ENCODE results near the gene RFXANK. TPM values are rescaled to one million over a fixed set of nuclear protein-coding genes. Genes with fewer than 3 reads are reported as not detected.

The RFXANK gene
- total RNA-seq, 2 donors from 2014 or later: 20.1 to 36.6 TPM

- peak; percentile 12 to 52 for TF ChIP-seq CTCF (IDR thresholded peaks at IDR 0.05)
- H3K27ac ChIP-seq: no peak overlapping the region
These were observed 6.0 kb upstream of the RFXANK start for GRCh38 chr19:19185853-19186740.

GRCh38 chr19:19186742-19187141, 5.3 kb upstream of the RFXANK start:
- H3K9me3 ChIP-seq: no peaks in the 10 kb centered on the region
- peaks cover 0 to 31% of the 10 kb centered on the region in 2 donors for H3K4me1 ChIP-seq
- H3K4me3 ChIP-seq: no peak overlapping the region
- no peak for DNase-seq (ENCODE audit: low spot score)
- no peak overlapping the region for H3K27ac ChIP-seq
- H3K27me3 ChIP-seq: no peaks in the 10 kb centered on the region
- no peak for TF ChIP-seq CTCF (IDR thresholded peaks at IDR 0.05)
- peaks cover 5% of the 10 kb centered on the region for H3K36me3 ChIP-seq

More at GRCh38 chr19:19185853-19186740, 6.0 kb upstream of the RFXANK start:
- Histone ChIP-seq H3K27me3 (no peaks in the 10 kb centered on the region), H3K9me3 (no peaks in the 10 kb centered on the region), H3K4me3 (no peak overlapping the region), H3K4me1 (peaks cover 0 to 27% of the 10 kb centered on the region in 2 donors), H3K36me3 (peaks cover 12% of the 10 kb centered on the region)
- no peak for DNase-seq (ENCODE audit: low spot score)

GRCh38 chr19:19191768-19192077, 335 bp upstream of the RFXANK start:
- Histone ChIP-seq H3K4me3 (peak overlapping the region; percentile 61 to 95), H3K4me1 (peaks cover 0 to 53% of the 10 kb centered on the region in 2 donors), H3K27me3 (no peaks in the 10 kb centered on the region), H3K36me3 (peaks cover 10% of the 10 kb centered on the region), H3K9me3 (no peaks in the 10 kb centered on the region), H3K27ac (peak overlapping the region; percentile 99 to 100)
- no peak for DNase-seq (ENCODE audit: low spot score)
- no peak for TF ChIP-seq CTCF (IDR thresholded peaks at IDR 0.05)

GRCh38 chr19:19192910-19193423, 909 bp downstream of the RFXANK start:
- no peak for TF ChIP-seq CTCF (IDR thresholded peaks at IDR 0.05)
- Histone ChIP-seq H3K4me1 (peaks cover 0 to 53% of the 10 kb centered on the region in 2 donors), H3K36me3 (peaks cover 13% of the 10 kb centered on the region), H3K9me3 (no peaks in the 10 kb centered on the region), H3K4me3 (peak overlapping the region; percentile 61 to 95), H3K27me3 (no peaks in the 10 kb centered on the region), H3K27ac (peak overlapping the region; percentile 99 to 100)
- DNase-seq (ENCODE audit: low spot score): no peak

GRCh38 chr19:19193926-19194325, 1.9 kb downstream of the RFXANK start:
- no peak for TF ChIP-seq CTCF (IDR thresholded peaks at IDR 0.05)
- no peak for DNase-seq (ENCODE audit: low spot score)
- no peak overlapping the region for H3K27ac ChIP-seq
- peak overlapping the region in 1 of 2 donors; percentile 3 for H3K4me3 ChIP-seq
- peaks cover 0 to 48% of the 10 kb centered on the region in 2 donors for H3K4me1 ChIP-seq
- no peaks in the 10 kb centered on the region for H3K9me3 ChIP-seq
- peaks cover 21% of the 10 kb centered on the region for H3K36me3 ChIP-seq
- no peaks in the 10 kb centered on the region for H3K27me3 ChIP-seq
